Activated naive CD4-positive, alpha-beta T cell treated with Interleukin-2 at 50 U/mL for 16 hours (primary cell): Measurements from ENCODE around the gene PNPT1.
"Not testable (repeated sequence)": the region's sequence is repeated elsewhere in the genome, so short reads cannot be mapped to it uniquely, and the experiment has no call there.

Experiments used
- DNase-seq: peaks from one replicate; pipeline ENCODE4 v3.0.0-alpha.2; 2020

PNPT1 gene

DNA sequence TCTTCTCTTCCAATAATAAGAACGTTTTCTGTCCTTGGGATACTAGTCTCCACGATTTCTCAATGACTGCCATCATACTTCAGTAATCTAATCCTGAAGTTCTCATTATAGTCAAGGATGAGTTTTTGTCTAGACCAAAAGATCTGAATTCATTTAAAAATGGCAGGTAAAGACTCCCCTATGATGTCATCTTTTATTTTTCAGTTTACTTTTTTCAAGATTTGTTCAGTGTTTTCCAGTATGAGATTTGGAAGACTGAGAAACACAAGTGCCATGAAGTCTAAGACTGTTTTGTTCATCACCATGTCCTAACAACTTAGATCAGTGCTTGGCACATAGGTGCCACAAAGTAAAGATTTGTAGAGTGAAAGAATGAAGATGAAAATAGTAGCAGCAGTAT, 40.4 kb downstream of the PNPT1 start:
- no peak for DNase-seq

DNA sequence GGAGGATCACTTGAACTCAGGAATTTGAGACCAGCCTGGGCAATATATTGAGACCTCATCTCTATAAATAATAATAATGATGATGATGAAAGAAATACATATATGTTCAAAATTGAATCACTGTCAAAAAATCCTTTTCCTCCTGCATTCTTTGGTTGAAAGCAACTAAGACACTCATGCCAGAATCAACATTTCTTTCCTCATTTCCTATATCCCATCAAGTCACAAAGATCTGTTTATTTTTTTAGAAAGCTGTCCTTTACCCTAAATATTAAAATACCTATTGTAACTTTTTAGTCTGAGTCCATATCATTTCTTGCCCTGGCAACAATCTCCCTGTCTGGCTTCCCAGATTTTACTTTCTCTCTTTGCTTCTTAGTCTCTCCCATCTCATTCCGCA, 44.4 kb downstream of the PNPT1 start:
- DNase-seq = no peak

DNA sequence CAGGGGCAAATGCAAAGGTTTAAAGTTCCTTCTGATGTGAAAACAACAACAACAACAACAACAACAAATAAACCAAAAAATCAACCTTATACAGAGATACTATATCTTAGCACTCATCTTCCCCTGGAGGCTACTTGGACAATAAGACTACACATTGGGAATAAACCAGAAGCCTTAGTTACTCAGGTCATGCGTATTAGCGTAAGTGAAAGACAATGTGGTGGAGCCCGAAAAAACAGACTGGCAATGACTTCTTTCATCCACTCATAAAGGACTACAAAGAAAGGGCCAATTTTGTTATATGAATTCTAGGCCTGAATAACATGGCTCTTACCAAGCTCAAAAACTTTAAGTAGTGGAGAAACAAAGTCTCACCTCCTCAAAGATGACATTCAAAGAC, 56.8 kb downstream of the PNPT1 start:
- DNase-seq = no peak

DNA sequence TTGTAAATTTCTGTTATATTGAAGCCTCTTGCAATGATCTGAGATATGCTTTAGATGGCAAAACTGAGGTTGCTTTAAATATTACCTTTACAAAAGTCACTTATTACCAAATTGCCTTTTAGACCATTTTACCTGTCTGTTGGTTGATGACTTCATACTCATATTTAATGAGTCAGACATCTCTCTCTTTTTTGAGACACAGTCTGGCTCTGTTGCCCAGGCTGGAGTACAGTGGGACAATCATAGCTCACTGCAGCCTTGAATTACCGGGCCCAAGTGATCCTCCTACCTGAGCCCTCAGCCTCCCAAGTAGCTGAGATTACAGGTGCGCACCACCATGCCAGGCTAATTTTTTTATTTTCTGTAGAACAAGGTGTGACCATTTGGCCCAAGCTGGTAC, 64.7 kb downstream of the PNPT1 start:
- no peak for DNase-seq

DNA sequence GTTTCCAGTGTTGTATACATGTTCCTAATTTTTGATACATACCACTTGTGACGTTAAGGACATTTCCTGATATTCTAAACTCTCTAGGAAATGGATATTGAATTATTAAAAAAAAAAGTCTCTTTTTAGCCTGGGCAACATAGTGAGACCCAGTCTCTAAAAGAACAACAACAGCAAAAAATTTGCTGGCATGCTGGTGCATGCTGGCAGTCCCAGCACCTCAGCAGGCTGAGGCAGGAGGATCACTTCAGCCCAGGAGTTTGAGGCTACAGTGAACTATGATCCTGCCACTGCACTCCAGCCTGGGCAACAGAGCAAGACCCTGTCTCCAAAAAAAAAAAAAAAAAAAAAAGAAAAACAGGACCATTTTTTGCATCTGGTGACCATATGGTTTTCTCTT, 65.7 kb downstream of the PNPT1 start:
- DNase-seq = no peak

DNA sequence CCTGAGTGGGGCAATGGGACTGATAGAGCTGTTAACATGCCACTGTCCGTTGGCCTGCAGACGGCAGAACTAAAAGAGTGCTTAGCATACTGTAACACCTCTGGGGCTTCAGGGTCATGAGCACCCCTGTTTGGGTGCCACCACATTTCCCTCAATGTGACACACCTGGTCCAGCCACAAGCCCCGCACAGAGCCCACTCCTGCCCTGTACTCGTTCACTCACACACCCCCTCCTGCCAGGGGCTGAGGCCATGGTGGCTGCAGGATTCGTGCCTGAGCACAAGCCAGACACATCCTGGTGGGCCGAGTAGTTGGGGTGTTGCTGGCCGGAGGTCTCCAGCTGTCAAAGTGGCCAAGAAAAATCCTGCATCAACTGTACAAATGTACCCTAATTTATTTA, 71.8 kb downstream of the PNPT1 start:
- DNase-seq = no peak

DNA sequence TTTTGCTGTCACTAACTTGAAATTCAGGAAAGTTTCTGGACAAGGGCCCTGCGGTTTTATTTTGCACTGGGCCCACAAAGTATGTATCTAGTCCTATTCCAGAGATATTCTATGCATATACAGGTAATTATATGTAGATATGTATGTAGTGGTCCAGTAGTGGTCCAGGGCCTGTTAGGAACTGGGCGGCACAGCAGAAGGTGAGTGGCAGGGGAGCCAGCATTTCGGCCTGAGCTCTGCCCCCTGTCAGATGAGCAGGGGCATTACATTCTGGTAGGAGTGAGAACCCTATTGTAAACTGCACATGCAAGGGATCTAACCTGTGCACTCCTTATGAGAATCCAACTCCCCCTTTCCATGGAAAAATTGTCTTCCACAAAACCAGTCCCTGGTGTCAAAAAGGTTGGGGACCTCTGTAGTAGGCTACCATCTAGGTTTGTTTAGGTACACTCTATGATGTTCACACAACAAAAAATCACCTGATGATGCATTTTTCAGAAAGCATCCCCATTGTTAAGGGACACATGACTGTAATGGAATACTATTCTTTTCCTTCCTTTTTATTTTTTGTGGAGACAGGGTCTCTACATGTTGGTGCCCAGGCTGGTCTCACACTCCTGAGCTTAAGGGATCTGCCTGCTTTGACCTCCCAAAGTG, 73.4 kb downstream of the PNPT1 start:
- peak; percentile 13 for DNase-seq

DNA sequence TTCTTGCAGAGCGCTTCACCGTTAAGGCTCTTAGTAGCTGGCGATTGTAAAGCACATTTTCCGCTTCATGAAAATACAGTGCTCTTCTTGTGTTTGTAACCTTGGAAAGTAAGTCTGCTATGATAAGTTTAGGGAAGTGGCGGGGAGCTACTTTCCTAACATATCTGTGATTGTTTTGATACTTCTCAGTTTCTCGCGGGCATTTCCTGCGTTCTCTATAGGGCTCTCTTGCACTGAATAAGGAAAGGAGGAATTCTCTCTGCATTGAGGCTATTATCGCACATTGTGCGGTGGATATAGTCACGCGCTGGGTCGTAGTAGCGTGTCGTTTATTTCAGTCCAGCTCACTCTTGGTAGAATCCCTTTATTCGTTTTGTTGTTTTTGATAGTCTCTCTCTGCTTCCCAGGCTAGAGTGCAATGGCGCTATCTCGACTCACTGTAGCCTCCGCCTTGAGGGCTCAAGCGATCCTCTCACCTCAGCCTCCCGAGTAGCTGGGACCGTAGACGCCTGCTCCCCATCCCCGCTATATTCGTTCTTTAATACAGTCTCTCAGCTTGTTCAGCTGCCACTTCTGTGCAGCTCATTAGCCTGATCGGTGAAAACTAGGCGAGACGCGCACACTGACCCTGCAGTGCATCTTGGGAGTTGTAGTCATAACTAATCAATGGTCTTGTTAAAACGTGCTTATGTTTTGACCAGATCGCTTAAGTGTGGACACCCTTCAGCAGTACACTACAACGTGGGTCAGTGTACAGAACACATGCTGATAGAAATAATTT, 75.2 kb downstream of the PNPT1 start:
- DNase-seq = peak; percentile 53

DNA sequence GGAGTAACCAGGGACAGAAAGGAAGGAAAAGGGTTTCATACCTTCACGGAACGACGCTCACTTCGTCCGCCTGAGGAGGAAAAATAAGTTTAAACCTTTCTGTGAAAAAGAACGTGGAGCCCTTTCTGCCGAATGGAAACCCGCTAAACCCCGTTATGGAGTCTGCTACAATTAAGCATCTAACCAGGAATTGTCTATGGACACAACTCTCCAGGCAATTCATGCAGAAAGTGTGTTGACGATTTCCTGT, 75.7 kb downstream of the PNPT1 start:
- no peak for DNase-seq

DNA sequence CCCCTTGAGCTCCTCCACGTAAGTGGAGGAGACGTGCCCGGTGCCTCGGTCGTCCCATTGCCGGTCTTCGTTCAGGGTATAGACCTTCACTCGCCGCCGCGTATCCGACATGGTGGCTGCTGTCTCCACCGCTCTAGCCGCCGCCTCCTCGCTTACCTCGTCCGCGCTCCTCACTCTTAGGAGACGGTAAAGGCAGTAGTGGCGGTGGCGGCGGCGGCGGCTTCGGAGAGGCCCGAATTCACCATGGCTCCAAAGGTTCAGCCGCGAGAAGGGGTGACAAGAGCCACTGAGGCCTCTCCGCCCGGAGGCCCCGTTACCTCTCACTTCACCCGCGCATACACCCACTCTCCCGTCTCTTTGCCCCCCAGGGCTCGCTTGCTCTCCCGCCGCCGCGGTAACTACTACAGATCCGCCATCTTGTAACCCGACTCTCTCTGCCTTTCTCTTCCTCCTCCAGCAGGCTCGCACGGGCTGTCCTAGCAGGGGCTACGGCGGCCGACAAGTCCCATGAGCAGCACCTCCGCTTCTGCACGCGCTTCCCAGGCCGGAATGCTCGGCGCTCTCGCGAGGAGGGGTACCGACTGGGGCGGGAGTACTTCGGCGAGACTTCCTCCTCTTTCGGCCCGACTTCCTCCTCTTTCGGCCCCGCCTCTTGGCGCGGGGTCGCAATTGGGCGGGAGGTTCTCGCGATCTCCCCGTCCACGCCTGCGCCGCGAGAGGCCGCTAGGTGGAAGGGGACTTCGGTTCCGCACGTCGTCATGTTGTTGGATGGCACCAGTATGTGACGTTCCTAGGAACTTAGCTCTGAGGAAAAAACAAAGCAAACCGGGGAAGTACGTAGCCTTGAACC, 76.2 kb downstream of the PNPT1 start, which contains the start of gene PPP4R3B:
Gene PPP4R3B (minus strand): TSS at position 448 of the 850 bp plus-strand sequence. CDS start 337 bp downstream, at position 111.
- peak; percentile 99 for DNase-seq

DNA sequence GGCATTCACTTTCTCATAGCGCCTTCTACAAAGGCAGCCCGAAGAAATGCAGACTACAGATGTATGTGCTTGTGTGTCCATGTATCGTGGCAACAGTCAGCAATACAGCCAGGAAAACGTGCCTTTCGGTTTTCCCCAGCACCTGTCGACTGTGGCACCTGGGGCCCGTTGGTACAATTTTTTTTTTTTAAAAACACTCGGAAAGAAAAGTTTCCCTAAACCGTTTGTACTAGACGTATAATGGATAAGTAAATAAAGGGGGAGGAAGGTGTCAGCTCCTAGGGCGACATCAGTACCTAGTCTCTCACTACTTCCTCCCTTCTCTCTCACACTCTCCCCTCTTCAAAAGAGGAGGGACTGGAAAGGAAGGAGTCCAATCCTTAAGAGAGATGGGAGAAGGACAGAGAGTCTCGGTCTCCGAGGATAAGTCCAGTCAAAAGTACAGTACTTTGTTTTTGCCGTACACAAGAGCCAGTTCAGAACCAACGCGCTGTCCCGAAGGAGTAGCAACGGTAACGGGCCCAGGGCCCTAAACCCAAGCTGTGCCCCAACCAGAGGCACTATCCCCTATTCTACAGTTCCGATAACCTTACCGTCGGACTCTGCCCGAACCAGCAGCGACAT, 77.0 kb downstream of the PNPT1 start:
- peak; percentile 40 for DNase-seq

DNA sequence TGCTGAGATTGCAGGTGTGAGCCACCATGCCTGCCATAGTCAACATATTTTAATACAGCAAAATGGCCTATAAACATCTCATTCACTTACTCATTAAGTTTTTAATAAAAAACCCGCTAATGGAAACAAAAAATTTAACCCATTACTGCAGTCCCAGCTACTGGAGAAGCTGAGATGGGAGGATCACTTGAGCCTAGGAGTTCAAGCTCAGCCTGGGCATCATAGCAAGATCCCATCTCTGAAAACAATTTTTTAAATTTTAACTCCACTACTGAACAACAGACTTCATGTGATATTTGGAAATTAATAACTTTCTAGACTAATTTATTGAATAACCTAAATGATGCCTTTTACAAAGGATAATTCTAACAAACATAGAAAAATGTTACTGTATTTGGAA, 81.6 kb downstream of the PNPT1 start:
- no peak for DNase-seq

DNA sequence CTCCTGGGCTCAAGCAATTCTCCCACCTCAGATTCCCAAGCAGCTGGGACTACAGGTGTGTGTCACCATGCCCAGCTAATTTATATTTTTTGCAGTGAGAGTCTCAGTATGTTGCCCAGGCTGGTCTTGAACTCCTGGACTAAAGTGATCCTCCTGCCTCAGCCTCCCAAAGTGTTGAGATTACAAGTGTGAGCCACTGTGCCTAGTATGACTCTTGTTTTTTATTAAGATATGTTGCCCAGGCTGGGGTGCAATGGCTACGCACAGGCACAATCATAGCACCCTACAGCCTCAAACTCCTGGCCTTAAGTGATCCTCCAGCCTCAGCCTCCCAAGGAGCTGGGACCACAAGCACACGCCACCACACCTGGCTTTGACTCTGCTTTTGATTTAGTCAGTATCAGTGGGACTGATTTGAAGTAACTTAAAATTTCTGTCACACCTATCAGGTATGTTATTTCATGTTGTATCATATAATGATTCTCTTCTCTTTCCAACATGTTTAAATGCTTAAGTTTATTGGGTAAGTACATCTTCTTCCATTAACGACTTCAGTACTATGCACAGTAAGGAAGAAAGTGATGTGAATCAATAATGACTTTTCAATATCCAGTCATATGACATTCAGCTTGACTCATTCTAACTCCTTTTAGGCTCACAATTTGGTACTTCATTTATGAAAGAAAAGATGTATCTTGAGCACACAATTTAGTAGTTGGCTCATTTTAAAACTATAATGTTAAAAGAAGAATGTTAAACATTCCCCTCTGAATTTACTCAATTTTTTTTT, 82.5 kb downstream of the PNPT1 start:
- no peak for DNase-seq

DNA sequence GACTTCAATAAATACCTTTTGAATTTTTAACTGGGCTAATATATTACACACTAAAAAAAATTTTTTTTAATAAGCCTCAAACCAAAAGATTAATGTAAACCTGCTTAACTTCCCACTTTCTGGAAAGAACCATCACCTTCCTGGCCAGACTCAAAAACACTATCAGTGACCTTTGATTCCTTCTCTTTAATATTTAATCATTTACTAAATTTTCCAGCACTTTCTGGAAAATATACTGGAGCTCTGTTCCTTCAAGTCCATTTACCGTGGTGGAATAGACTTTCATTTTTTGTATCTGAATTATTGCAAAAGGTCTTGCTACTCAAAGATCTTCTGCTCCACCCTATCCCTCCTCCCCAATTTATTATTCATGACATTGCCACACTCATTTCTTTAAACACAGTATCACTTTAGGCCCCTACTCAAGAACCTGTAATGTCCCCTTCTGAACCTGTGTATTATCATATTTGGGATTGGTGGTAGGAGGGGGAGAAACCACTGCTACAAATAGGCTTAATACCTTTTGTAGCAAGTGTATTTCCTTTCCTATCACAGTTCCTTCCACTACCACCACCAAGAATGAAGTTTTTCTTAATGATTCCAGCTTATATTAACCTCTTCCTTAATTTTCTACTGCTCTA, 83.6 kb downstream of the PNPT1 start:
- DNase-seq = no peak

DNA sequence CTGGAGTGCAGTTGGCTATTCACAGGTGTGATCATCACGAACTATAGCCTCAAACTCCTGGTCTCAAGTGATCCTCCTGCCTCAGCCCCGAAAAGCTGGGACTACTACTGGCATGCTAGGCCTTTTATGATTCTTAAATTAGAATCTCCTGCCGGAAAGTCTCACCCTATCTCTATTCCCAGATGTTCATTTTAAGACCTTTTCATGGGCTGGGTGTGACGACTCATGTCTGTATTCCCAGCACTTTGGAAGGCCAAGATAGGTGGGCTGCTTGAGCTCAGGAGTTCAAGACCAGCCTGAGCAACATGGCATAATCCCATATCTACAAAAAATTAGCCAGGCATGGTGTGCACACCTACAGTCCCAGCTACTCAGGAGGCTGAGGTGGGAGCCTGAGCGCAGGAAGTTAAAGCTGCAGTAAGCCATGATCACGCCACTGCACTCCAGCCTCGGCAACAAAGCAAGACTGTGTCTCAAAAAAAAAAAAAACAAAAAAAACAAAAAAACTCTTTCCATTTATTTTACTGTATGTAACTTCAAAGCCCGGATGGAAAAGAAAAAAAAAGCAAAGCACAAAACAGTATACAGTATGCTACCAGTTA, 84.3 kb downstream of the PNPT1 start:
- DNase-seq = no peak

DNA sequence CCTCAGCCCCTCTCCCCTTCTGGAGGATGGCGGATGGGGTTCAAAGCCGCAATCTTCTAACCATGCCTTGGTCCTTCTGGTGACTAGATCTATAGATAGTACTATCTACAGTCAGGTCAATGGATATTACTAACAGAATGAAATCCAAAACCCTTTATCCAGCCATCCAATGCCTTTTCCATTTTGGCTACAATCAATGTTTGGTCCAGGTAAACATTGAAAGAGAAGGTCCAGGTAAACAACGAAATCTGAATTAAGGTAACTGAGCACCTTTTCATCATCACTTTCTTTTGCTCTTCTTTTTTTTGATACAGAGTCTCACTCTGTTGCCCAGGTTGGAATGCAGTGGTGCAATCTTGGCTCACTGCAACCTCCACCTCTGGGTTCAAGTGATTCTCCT, 85.9 kb downstream of the PNPT1 start:
- DNase-seq = no peak

DNA sequence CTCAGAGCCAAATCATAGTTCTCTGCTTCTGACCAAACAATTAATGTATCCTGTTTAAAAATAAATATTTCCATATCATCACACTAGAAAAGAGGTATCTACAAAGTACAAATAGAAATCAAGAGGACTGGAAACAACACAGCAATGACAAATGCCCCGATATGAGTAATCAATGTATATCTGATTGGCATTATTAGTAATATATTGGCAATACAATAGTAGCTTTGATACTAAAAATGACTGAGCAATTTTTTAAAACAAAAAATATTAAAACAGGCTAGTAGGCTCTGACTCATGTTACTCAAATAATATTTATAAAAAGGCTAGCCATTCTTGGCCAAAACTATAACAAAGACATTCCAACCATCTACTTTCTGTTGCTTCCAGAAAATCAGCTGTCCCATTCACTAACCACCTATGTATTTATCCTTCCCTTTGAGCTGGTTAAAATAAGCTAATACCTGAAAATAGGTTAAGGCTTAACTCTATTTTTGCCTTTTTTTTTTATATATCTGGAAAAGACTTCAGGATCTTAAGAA, 89.5 kb downstream of the PNPT1 start:
- DNase-seq = no peak

DNA sequence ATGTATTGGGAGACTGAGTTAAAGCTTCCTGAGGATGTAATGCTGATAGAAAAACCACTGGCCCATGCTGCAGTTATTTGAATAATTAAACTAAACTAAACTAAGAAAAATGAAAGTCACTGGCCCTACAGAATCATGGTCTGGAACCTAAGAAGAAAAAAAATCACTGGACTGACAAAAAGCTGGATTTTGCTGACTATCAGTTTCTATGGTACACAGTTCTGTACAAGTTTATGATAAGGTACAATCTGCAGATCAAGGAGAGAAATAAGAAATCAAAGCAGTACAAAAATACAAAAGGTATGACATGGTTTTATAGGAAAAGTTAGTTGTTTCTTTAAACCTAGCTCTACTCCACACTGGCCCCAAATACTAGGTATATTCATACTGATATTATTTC, 91.8 kb downstream of the PNPT1 start:
- no peak for DNase-seq

DNA sequence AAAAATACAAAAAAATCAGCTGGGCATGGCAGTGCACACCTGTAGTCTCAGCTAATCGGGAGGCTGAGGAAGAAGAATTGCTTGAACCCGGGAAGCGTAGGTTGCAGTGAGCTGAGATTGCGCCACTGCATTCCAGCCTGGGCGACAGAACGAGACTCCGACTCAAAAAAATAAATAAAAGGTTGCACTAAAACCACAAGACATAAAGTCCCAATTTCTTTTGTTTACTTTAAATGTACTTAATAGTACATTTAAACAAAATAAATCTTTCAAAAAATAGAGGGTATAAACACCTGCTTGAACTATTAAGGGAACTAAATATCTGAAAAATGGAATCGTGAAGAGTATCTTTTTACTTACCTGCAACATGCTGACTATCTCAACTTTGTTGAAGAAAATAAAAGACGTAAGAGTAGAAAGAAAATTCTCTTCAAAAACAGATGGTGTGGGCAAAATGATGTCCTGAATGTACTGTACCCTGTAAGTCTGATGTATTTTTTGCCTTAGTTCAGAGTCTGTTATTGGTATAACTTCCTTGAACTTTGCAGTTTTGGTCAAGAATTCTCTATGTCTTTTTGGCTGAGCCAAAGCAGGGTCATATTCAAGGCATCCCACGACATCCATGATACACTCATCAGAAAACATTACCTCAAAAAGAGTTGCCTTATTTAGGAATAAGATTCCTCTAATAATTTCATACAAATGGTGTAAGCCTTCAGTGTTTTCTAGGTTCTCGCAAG, 95.4 kb downstream of the PNPT1 start:
- DNase-seq = no peak

DNA sequence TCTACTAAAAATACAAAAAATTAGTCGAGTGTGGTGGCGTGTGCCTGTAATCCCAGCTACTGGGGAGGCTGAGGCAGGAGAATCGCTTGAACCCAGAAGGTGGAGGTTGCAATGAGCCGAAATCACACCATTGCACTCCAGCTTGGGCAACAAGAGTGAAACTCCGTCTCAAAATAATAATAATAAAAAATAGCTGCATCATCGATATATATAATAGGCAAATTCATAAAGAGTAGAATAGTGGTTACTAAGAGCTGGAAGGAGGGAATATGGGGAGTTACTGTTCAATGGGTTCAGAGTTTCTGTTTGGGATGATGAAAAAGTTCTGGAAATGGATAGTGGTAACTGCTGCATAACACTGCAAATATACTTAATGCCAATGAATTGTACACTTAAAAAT, 96.8 kb downstream of the PNPT1 start:
- not testable (repeated sequence) for DNase-seq

DNA sequence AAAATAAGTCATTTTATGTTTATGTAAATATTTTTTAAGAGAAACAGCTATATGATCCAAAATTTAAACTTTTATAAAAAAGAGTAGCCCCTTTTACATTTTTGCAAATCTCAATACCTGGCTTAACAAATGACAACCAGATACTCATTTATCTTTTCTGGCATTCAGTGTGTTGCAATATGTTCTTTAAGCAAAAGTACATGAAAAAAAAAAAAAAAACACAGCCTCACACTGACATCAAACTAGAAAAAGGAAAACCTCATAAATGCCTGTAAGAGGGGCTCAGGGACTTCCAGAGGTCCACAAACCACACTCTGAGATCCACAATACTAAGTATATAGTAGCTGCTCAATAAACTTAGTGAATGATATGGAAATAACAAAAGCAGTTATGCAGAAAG, 98.1 kb downstream of the PNPT1 start:
- no peak for DNase-seq
